ENCODE measurements around the gene FBLN1. TPM values are rescaled to one million over a fixed set of nuclear protein-coding genes. Genes with fewer than 3 reads are reported as not detected.
A peak's percentile ranks its signal among the peaks of the same experiment; 100 is the strongest.
"Not testable (repeated sequence)": the region's sequence is repeated elsewhere in the genome, so short reads cannot be mapped to it uniquely, and the experiment has no call there.

The FBLN1 gene
- total RNA-seq, 1 donor from 2014 or later: 3.8 TPM

GRCh38 chr22:45547016-45547345 lies 44.3 kb downstream of the FBLN1 start:
- no peak for DNase-seq (ENCODE audit: low spot score)
- no peak for ATAC-seq

DNA sequence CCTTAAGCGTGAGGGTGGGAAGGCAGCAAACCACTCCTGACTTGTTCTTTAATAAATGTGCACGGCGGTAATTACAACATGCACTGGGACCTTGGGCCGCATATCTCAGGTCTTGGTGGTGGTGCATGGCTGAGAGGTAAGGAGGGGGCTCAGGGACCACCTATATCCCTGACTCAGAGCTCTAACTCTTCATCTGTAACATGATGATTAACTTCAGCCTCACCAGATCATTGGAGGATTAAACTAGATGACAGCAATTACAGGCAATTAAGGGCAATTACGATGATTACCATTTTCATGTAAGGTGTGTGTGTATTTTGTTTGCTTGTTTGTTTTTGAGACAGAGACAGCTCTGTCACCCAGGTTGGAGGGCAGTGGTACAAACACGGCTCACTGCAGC lies 45.0 kb downstream of the FBLN1 start:
- no peak for DNase-seq (ENCODE audit: low spot score)
- ATAC-seq: no peak

DNA sequence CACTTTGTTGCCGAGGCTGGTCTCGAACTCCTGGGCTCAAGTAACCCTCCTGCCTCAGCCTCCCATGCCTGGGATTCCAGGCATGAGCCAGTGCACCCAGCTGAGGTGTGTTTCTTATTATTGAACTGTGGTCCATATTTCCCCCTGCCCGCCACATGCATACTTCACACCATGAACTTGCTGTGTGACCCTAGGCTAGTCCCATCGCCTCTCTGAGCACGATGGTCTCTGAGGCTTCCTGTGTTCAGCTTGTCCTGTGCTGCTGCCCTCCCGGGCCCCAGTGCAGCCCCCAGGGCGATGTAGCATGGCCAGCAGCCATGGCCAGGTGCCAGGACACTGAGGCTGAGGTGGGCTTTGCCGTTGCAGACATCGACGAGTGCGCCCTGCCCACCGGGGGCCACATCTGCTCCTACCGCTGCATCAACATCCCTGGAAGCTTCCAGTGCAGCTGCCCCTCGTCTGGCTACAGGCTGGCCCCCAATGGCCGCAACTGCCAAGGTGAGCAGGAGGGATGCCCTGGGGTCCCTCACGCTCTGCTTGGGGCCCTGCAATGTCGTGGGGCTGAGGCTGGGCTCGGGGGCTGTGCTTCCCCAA lies 45.7 kb downstream of the FBLN1 start:
- DNase-seq (ENCODE audit: low spot score) (no peak), ATAC-seq (no peak)

GRCh38 chr22:45548991-45549761 lies 46.5 kb downstream of the FBLN1 start:
- DNase-seq (ENCODE audit: low spot score) (no peak), ATAC-seq (no peak)

DNA sequence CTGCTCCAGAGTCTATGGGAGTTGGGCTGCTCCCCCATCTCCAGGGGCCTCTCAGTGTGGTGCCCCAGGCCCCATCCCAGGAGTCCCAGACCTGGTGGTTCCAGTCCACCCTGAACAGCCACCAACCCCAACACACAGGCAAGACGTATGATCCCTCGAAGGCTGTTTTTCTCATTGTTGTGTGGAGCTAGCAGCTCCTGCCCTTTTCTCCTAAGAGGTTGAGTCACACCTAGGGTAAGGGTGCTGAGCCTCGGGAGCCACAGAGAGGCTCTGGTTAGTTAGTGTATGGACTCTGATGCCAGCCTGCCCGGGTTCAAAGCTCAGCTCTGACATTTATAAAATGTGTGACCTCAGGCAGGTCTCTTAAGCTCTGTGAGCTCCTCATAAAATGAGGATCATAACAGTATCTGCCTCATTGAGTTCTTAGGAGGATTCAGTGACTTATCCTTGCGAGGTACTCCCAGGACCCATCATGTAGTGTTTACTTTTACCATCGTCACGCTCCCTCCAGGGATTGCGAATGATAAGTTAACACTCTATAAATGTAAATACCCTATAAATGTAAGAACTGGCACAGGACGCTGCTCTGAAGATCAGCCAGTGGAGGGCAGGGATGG lies 47.2 kb downstream of the FBLN1 start:
- ATAC-seq (no peak), DNase-seq (ENCODE audit: low spot score) (no peak)

DNA sequence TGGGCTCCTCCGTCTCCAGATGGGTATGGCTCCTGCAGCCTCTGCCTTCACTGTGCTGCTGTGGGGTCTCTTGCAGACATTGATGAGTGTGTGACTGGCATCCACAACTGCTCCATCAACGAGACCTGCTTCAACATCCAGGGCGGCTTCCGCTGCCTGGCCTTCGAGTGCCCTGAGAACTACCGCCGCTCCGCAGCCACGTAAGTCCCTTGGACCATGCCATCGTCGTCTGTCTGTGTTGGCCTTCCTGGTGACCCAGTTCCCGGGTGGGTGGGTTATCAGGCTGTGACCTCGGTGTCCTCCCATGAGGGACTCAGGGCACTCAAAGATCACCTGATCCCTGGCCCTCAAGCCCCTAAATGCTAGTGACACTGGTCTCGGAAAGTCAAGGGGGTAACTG lies 47.7 kb downstream of the FBLN1 start:
- DNase-seq (ENCODE audit: low spot score) (no peak), ATAC-seq (no peak)

DNA sequence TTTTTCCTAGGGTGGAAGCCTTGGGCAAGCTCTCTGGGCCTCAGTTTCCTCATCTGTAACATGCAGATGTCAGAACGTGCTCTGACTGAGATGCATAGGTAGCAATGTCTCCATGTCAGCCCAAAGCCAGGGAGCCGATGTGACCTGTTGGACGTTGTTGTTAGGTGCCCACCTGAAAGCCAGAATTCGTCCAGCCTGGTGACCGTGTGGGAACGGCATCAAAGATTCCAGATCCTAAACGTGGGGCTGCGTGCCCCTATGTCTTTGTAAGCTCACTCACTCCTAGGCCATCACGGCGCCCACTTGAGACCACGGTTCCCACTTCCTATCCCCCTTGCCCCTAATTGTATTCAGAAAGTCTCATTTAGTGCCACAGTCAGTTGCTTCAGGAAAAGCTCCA lies 48.2 kb downstream of the FBLN1 start:
- DNase-seq (ENCODE audit: low spot score): no peak
- no peak for ATAC-seq

DNA sequence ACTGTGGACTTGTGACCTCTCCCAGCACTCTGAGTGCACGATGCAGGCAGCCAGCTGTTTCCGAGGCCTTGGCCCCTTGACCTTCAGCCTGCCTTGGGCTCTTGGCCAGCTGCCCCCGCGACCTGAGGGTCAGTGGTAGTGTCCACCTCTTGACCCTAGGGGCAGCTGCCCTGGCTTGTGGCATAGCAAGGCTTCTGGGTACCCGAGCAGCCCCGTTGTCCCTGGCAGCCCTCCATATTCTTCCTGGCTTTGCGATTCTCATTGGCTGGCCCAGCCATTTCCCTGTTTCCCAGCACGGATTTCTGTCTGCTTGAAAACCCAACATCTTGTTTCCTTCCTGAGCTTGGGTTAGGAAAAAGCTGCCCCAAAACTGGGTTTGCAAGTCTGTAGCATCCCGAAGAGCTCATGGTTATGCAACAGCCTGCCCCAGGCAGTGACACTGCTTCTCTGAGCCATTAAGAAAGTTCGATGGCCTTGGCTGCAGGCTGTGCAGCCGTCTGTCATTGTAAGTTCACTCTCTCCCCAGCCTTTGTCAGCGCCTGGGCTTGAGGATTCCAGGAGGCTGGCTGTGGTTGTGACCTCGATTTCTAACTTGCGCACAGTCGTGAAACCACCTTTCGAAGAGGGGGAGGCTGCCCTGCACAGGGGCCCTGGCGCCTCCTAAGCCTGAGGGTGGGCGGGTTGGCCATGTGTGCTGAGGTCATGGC lies 48.8 kb downstream of the FBLN1 start:
- ATAC-seq: peak; percentile 42
- DNase-seq (ENCODE audit: low spot score): peak; percentile 51

GRCh38 chr22:45552017-45552411 lies 49.3 kb downstream of the FBLN1 start:
- ATAC-seq: no peak

DNA sequence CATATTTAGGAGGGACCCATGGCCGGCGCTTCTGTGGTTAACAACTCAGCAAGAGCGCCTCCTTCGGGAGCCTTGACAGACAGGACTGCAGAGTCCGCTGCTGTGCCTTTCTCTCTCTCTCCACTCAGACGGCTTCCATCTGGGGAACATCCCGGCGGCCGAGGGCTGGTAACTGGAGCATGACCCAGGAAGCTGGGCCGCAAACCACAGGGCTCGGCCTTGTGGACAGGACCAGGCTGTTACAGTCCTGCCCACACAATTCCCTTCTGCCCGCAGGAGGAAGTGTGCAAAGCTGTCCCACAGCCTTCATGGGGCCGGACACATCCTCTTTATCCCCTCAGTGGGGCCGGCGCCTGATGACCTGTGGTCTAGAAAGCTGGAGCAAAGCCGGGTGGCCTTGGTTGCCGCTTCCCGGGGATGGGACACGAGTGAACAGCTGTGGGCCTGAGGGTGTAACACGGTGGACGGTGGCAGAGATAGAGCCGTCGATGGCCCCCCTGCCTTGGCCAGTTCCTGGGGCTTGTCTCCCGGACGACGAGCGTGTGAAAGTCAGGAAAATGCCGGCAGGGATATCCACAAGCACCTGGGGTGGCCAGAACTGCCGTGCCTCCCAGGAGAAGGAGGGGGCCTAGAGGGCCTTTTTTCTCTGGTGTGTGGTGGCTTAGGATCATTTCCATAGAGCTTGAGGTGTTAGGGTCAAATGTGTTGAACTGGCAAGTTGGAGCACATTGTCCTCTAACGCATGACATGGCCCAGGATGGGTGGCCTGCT lies 50.1 kb downstream of the FBLN1 start:
- ATAC-seq (peak; percentile 6), DNase-seq (ENCODE audit: low spot score) (no peak)

More at GRCh38 chr22:45552017-45552411, 49.3 kb downstream of the FBLN1 start:
- DNase-seq (ENCODE audit: low spot score): no peak

GRCh38 chr22:45553351-45554039 lies 50.8 kb downstream of the FBLN1 start:
- peak; percentile 89 for ATAC-seq

GRCh38 chr22:45554040-45554406 lies 51.3 kb downstream of the FBLN1 start:
- ATAC-seq (no peak), DNase-seq (ENCODE audit: low spot score) (no peak)

More at GRCh38 chr22:45553351-45554039, 50.8 kb downstream of the FBLN1 start:
- peak; percentile 68 for DNase-seq (ENCODE audit: low spot score)

DNA sequence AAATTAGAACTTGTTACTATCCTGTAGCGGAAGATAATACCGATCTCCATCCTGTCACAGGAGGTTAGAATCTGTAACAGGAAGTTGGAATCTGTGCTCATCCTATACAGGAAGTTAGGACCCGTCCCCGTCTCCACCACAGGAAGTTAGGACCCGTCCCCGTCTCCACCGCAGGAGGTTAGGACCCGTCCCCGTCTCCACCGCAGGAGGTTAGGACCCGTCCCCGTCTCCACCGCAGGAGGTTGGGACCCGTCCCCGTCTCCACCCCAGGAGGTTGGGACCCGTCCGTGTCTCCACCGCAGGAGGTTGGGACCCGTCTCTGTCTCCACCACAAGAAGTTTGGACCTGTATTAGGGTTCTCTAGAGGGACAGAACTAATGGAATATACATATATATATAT lies 52.2 kb downstream of the FBLN1 start:
- ATAC-seq (no peak), DNase-seq (ENCODE audit: low spot score) (no peak)

DNA sequence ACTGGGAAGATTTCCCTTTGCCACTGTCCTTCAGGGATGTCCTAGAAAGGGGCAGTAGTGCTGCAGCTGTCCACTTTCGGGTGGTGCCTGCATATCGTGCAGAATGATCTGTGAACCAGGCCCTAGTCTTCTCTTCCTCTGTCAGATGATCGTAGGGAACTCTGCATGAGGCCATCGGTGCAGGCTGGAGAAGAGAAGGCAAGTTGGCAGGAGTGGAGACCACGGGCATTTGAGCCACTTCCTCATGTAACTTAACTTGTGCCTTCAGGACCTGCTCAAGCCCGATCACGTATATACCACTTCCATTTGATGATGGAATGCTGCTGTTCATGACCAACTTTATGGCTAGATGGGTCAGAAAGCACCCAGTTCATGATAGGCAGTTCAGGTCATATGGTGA lies 55.2 kb downstream of the FBLN1 start:
- ATAC-seq; DNase-seq (ENCODE audit: low spot score): not testable (repeated sequence)

DNA sequence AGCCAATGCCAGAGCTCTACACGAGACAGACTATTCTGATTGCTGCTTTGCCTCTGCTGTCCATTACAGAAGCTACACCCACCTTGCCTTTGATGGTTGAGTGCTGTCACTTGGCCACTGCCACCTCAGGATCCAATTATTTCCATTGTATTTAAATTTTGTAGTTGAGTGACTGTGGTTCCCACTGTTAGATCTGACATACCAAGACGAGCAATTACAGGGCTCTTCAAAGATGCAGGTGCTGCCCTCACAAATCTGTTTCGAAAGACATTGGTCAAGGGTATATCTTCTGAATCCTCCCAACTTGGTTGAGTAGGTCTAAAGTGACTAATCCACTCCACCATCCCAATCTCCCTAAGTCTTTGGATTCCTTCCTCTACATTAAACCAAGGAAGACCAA lies 57.4 kb downstream of the FBLN1 start:
- DNase-seq (ENCODE audit: low spot score): not testable (repeated sequence)

GRCh38 chr22:45560761-45561160 lies 58.1 kb downstream of the FBLN1 start:
- DNase-seq (ENCODE audit: low spot score); ATAC-seq: not testable (repeated sequence)

More for the DNA sequence above, 57.4 kb downstream of the FBLN1 start:
- ATAC-seq: not testable (repeated sequence)

DNA sequence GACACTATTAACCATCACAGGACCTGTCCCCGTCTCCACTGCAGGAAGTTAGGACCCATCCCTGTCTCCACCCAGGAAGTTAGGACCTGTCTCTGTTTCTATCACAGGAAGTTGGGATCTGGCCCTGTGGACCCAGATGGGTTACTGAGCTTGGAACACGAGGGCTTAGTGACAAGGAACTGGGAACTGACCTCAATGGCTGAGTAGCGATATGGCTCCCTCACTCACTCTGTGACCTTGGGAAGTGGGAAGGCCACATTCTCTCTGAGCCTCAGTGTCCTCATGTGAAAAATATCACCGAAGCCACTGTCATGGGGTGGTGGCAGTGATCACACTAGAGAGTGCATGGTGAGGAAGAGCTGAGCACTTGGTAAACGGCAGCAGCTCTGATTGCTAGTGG lies 59.4 kb downstream of the FBLN1 start:
- DNase-seq (ENCODE audit: low spot score): no peak
- ATAC-seq: no peak

- no peak for ATAC-seq
Measured at GRCh38 chr22:45562537-45563361, 60.1 kb downstream of the FBLN1 start.

DNA sequence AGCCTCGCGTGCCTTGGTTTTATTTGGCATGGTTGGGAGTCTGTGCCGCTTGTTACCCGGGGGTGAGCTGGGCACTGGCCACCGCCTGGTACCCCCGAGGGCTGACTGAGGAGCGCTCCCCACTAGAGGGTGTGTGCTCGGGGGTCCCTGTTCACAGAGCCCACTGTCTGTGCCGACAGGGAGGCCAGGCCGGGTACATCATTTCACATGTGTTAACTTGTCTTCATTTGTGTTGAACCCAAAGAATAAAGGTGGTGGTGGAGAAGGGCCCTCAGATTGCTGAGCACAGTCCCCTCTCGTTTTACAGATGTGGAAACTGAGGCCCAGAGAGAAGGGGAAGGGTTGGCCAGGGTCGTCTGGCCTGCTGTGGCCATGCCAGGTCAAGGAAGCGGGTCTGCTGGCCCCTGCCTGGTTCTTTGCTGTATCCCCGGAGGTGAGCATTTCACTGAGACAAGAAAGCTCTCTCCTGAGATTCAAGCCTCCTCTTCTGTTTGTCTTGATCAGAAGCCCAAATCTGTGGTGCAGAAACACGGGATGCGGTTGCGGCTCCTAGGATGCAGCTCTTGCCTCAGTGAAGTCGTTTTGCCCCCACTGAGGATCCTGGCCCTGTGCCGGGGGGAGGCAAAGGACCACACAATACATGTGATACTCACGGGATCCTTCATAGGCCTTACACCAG lies 60.8 kb downstream of the FBLN1 start:
- ATAC-seq: no peak
- DNase-seq (ENCODE audit: low spot score): no peak

More at GRCh38 chr22:45562537-45563361, 60.1 kb downstream of the FBLN1 start:
- no peak for DNase-seq (ENCODE audit: low spot score)
